KMS-11 (cell line): ENCODE measurements around the gene LUZP1.

Experiments
- H2AFZ ChIP-seq: fragments of 200-600 bp; sonication (generic); 2 replicates; pipeline ENCODE4 v1.6.1; 2016; ENCODE audit warnings: antibody characterized with exemption, mixed run types, low read depth
- H3K27ac ChIP-seq: fragments of 200-600 bp; sonication (generic); 2 replicates; pipeline ENCODE4 v1.6.1; 2016; ENCODE audit warnings: mild to moderate bottlenecking, mixed run types
- H3K27me3 ChIP-seq: fragments of 200-600 bp; sonication (generic); 2 replicates; pipeline ENCODE4 v1.6.1; 2017; ENCODE audit warnings: mild to moderate bottlenecking, low read depth, mixed run types, moderate library complexity; ENCODE audit not compliant: insufficient read depth
- H3K36me3 ChIP-seq: fragments of 200-600 bp; sonication (generic); 2 replicates; pipeline ENCODE4 v1.6.1; 2017; ENCODE audit warnings: mild to moderate bottlenecking, mixed run types; ENCODE audit not compliant: insufficient read depth
- H3K4me1 ChIP-seq: fragments of 200-600 bp; sonication (generic); 2 replicates; pipeline ENCODE4 v1.6.1; 2016; ENCODE audit warnings: mild to moderate bottlenecking, low read depth, mixed run types; ENCODE audit not compliant: poor library complexity, severe bottlenecking
- H3K4me2 ChIP-seq: fragments of 200-600 bp; sonication (generic); 2 replicates; pipeline ENCODE4 v1.7.0; 2016; ENCODE audit warnings: mild to moderate bottlenecking, mixed run types
- H3K4me3 ChIP-seq: fragments of 200-600 bp; sonication (generic); IDR thresholded peaks from 2 replicates; pipeline ENCODE4 v1.6.1; 2017; ENCODE audit warnings: low read depth, low read length, mixed read lengths; ENCODE audit not compliant: insufficient read depth
- H3K79me2 ChIP-seq: fragments of 200-600 bp; sonication (generic); 2 replicates; pipeline ENCODE4 v1.6.1; 2016; ENCODE audit warnings: low read depth, mixed run types; ENCODE audit not compliant: insufficient read depth
- H3K9ac ChIP-seq: fragments of 200-600 bp; sonication (generic); 2 replicates; pipeline ENCODE4 v1.6.1; 2016; ENCODE audit warnings: mild to moderate bottlenecking, mixed run types
- H4K20me1 ChIP-seq: fragments of 200-600 bp; sonication (generic); 2 replicates; pipeline ENCODE4 v1.6.1; 2016; ENCODE audit warnings: mild to moderate bottlenecking, mixed run types; ENCODE audit not compliant: insufficient read depth
- TF ChIP-seq, protein P1 (sequence below): fragments of 200-600 bp; sonication (generic); conservative IDR thresholded peaks from 2 replicates; pipeline ENCODE4 v1.6.1; 2017; ENCODE audit warnings: low read depth, mild to moderate bottlenecking, antibody characterized with exemption, low read length, moderate library complexity, mixed read lengths

LUZP1 gene

DNA sequence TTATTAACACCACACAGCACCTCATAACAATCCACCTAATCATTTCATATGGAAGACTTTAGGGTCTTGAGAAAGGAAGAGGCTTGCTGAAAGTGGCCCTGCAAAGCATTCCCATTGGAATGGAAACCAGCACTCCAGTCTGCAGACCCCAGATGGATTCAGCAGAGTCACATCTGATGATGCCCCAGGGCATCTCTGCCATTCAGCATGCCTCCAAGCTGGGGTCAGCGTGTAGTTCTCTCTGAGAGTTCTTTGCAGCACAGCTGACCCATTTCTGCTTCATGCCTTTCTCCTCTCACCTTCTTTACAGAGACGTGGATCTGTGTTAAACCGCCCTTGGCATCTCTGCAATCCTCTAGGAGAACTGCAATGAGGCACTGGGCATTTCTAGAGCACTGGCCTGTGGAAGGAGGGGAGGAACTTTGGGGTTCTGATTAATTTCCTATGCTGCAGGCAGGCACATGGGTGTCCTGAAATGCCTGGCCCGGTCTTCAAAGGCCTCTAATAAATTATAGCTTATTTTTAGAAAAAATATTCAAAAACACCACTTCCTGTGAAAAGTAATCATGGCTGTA lies 2.6 kb upstream of the LUZP1 start:
- TF ChIP-seq, protein P1, sequence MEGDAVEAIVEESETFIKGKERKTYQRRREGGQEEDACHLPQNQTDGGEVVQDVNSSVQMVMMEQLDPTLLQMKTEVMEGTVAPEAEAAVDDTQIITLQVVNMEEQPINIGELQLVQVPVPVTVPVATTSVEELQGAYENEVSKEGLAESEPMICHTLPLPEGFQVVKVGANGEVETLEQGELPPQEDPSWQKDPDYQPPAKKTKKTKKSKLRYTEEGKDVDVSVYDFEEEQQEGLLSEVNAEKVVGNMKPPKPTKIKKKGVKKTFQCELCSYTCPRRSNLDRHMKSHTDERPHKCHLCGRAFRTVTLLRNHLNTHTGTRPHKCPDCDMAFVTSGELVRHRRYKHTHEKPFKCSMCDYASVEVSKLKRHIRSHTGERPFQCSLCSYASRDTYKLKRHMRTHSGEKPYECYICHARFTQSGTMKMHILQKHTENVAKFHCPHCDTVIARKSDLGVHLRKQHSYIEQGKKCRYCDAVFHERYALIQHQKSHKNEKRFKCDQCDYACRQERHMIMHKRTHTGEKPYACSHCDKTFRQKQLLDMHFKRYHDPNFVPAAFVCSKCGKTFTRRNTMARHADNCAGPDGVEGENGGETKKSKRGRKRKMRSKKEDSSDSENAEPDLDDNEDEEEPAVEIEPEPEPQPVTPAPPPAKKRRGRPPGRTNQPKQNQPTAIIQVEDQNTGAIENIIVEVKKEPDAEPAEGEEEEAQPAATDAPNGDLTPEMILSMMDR, result no peak
- Histone ChIP-seq H2AFZ (no peak overlapping the region), H3K4me3 (no peak overlapping the region), H3K4me1 (peaks cover 10% of the 10 kb centered on the region), H3K36me3 (no peaks in the 10 kb centered on the region), H3K27me3 (no peaks in the 10 kb centered on the region), H3K4me2 (no peak overlapping the region), H3K9ac (no peak overlapping the region), H3K79me2 (peaks cover 9% of the 10 kb centered on the region; the same call in 1 of the 2 replicates), H4K20me1 (no peaks in the 10 kb centered on the region), H3K27ac (no peak overlapping the region)

DNA sequence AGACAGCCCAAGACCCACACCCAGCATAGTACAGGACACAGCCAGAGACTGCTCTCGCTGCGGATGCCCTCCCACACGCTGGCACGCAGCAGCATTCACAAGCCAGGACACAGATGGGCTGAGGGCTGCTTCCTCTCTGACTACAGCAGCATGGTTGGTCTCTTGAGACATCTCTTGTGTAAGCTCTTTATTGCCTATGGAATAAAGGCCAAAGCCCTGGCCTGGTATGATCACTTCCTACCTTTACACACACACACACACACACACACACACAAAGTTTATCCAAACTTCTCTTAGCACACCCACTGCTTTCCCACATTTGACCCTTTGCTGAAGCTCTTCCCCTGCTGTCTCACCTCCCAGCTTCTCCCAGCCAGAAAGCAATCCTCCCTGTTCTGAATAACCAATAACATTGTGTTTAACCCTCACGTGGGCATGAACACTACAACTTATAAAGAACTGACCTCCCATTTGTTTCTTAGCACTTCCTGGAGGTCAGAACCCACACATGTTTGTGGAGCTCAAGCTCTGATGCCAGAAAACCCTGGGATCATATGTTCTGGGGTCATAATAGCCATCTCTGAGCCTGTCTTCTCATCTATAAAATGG lies 1.2 kb upstream of the LUZP1 start:
- peaks cover 9% of the 10 kb centered on the region; the same call in 1 of the 2 replicates for H3K79me2 ChIP-seq
- no peaks in the 10 kb centered on the region for H3K36me3 ChIP-seq
- TF ChIP-seq, protein P1, result no peak
- H4K20me1 ChIP-seq, result no peaks in the 10 kb centered on the region
- no peaks in the 10 kb centered on the region for H3K27me3 ChIP-seq
- no peak overlapping the region for H3K4me2 ChIP-seq
- no peak overlapping the region for H3K9ac ChIP-seq
- no peak overlapping the region for H2AFZ ChIP-seq
- no peak overlapping the region for H3K4me3 ChIP-seq
- peaks cover 10% of the 10 kb centered on the region for H3K4me1 ChIP-seq
- H3K27ac ChIP-seq, result no peak overlapping the region

DNA sequence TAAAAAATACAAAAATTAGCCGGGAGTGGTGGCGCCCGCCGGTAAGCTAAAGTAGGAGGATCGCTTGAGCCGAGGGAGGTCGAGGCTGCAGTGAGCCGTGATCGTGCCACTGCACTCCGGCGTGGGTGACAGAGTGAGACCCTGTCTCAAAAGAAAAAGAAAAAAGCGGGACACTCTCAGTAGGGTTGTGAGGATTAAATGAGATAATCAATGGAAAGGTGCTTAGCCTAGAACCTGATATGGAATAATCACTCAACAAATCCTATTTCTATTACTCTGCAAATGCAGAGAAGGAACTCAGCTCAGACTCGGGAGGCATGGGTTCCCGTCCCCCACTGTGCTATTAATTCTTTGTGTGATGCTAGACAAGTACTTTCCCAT lies 529 bp upstream of the LUZP1 start:
- Histone ChIP-seq H3K4me2 (peak overlapping the region; percentile 21; the same call in 1 of the 2 replicates), H3K4me3 (no peak overlapping the region), H3K4me1 (peaks cover 10% of the 10 kb centered on the region), H2AFZ (peak overlapping the region; percentile 73; the same call in 1 of the 2 replicates), H3K27me3 (no peaks in the 10 kb centered on the region), H3K79me2 (peaks cover 14% of the 10 kb centered on the region; the same call in 1 of the 2 replicates), H3K27ac (no peak overlapping the region), H3K9ac (no peak overlapping the region; the same call in 1 of the 2 replicates), H4K20me1 (no peaks in the 10 kb centered on the region), H3K36me3 (no peaks in the 10 kb centered on the region)
- TF ChIP-seq, protein P1, result no peak

DNA sequence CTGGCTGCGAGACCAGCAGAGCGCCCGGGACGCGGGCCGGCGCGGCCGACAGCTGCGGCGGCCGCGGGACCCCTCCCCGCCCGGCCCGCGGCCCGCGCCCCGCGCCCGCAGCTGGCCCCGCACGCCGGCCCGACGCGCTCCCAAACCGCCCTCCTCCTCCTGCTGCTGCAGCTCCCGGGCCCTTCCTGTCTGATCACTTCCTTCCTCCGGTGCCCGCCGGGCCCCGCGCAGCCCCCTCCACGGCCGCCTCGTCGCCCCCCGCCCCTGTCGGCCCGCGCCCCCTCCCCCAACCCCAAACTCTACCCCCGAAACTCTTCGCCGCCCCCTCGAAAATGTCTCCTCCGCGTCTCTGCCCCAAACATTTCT lies 594 bp downstream of the LUZP1 start:
- TF ChIP-seq, protein P1, result no peak
- H3K4me3 ChIP-seq, result no peak overlapping the region
- H4K20me1 ChIP-seq, result no peaks in the 10 kb centered on the region
- H3K4me2 ChIP-seq, result no peak overlapping the region; the same call in 1 of the 2 replicates
- H3K36me3 ChIP-seq, result no peaks in the 10 kb centered on the region
- no peaks in the 10 kb centered on the region for H3K27me3 ChIP-seq
- H2AFZ ChIP-seq, result peak overlapping the region; percentile 73; the same call in 1 of the 2 replicates
- H3K79me2 ChIP-seq, result peaks cover 23% of the 10 kb centered on the region; the same call in 1 of the 2 replicates
- H3K9ac ChIP-seq, result peak overlapping the region; percentile 73; the same call in 1 of the 2 replicates
- peaks cover 10% of the 10 kb centered on the region for H3K4me1 ChIP-seq
- no peak overlapping the region for H3K27ac ChIP-seq
